K562 (cell line): Measurements from ENCODE around the gene WDR64.

ENCODE experiments used
- BHLHE40 ChIP-seq: IDR thresholded peaks from 2 replicates; pipeline ENCODE4 v1.6.1; 2011; ENCODE audit warnings: low read length, improper control_type of control experiment
- CBFA2T2 ChIP-seq: fragments of 450-650 bp; conservative IDR thresholded peaks from 2 replicates; pipeline ENCODE4 v1.6.1; 2017; ENCODE audit warnings: mild to moderate bottlenecking
- CTCF ChIP-seq, 3 experiments: IDR thresholded peaks in 2 of 3; conservative IDR thresholded peaks in 1 of 3; 2 replicates each; pipeline ENCODE4 v1.5.1; 2011 to 2012; ENCODE audit warnings: low read length in 3 of 3, mild to moderate bottlenecking in 3 of 3, control low read depth in 2 of 3, improper control_type of control experiment in 1 of 3, inconsistent platforms in 1 of 3, low read depth in 1 of 3, mixed read lengths in 1 of 3, moderate library complexity in 1 of 3; ENCODE audit not compliant: insufficient read depth in 2 of 3
- ERF ChIP-seq: fragments of 450-650 bp; formaldehyde crosslinking; IDR thresholded peaks from 2 replicates; pipeline ENCODE4 v1.4.0; 2020; ENCODE audit warnings: mild to moderate bottlenecking, mixed read lengths
- LEF1 ChIP-seq: fragments of 450-650 bp; IDR thresholded peaks from 2 replicates; pipeline ENCODE4 v1.6.1; 2016; ENCODE audit warnings: mild to moderate bottlenecking
- POLR2A ChIP-seq: fragments of 450-650 bp; conservative IDR thresholded peaks from 2 replicates; pipeline ENCODE4 v1.6.1; 2016
- SMC3 ChIP-seq: conservative IDR thresholded peaks from 2 replicates; pipeline ENCODE4 v1.6.1; 2011; ENCODE audit warnings: low read depth, low read length, improper control_type of control experiment; ENCODE audit not compliant: insufficient read depth
- TBP ChIP-seq: optimal IDR thresholded peaks from 2 replicates; pipeline ENCODE3; 2011; ENCODE audit warnings: low read depth, low read length, improper control_type of control experiment
- ZNF175 ChIP-seq: fragments of 200-800 bp; sonication (Bioruptor generic); IDR thresholded peaks from 2 replicates; pipeline ENCODE4 v1.6.1; 2016; ENCODE audit warnings: low read depth, mild to moderate bottlenecking, missing genetic modification characterization, missing compliant biosample characterization

GRCh38 chr1:241767737-241768136 is 115.7 kb downstream of the WDR64 start:
- no peak for TF ChIP-seq BHLHE40
- no peak for TF ChIP-seq TBP
- TF ChIP-seq CTCF (IDR thresholded peaks at IDR 0.05 in 2 of 3, conservative IDR thresholded peaks at IDR 0.05 in 1 of 3; ENCODE audit: insufficient read depth in 2 of 3, low read depth in 1 of 3, low read length in 3 of 3): no peak
- TF ChIP-seq ZNF175 (CRISPR knock-in tag): no peak
- TF ChIP-seq POLR2A: no peak
- no peak for TF ChIP-seq LEF1
- TF ChIP-seq SMC3: no peak
- TF ChIP-seq CBFA2T2: no peak
- TF ChIP-seq ERF (CRISPR knock-in tag): no peak
